PC-3 (cell line): ENCODE measurements around the gene CAPN3. TPM values are rescaled to one million over a fixed set of nuclear protein-coding genes. Genes with fewer than 3 reads are reported as not detected.

Experiments used
- ATAC-seq: fragments of 200-7000 bp; cut with Tn5 transposase; 2 replicates; pipeline ENCODE4 v1.9.1; 2020; ENCODE audit warnings: mild to moderate bottlenecking, moderate library complexity
- Bru-seq: library from RNA; stranded (reverse); fragments of 400-500 nt; gene quantifications from one replicate; lab custom pipeline; 2021; lab: Mats Ljungman, UMichigan
- BruChase-seq, 2 experiments: library from RNA; stranded (reverse); fragments of 400-500 nt; gene quantifications; one replicate each; lab custom pipeline; 2021; lab: Mats Ljungman, UMichigan
- BruUV-seq: library from RNA; stranded (reverse); fragments of 400-500 nt; replicated peaks from 2 replicates; lab custom pipeline; 2021; lab: Mats Ljungman, UMichigan
- CTCF ChIA-PET: fragments of 300-600 bp; sonication (Branson Sonifier 250); formaldehyde crosslinking; loops from one replicate; lab custom pipeline; 2022; ENCODE audit warnings: antibody characterized with exemption; lab: Charles Lee
- POLR2A ChIA-PET: fragments of 300-600 bp; sonication (Branson Sonifier 250); formaldehyde crosslinking; loops from one replicate; lab custom pipeline; 2022; ENCODE audit warnings: antibody characterized with exemption; ENCODE audit not compliant: unreplicated experiment; lab: Charles Lee
- DNase-seq: peaks from one replicate; pipeline ENCODE4 v3.0.0-alpha.2; 2015
- H2AFZ ChIP-seq: fragments of 300-600 bp; sonication (generic); 2 replicates; pipeline ENCODE4 v1.6.0; 2016; ENCODE audit warnings: antibody characterized with exemption, low read length
- H3F3A ChIP-seq: fragments of 300-600 bp; sonication (generic); one replicate; pipeline ENCODE4 v1.6.0; 2017; ENCODE audit warnings: antibody characterized with exemption, low read length, control low read depth, mild to moderate bottlenecking; ENCODE audit not compliant: unreplicated experiment
- H3K27ac ChIP-seq: fragments of 300-600 bp; sonication (generic); 2 replicates; pipeline ENCODE4 v1.5.1; 2016; ENCODE audit warnings: mild to moderate bottlenecking, low read length
- H3K27me3 ChIP-seq: fragments of 300-600 bp; sonication (generic); 2 replicates; pipeline ENCODE4 v1.6.1; 2016; ENCODE audit warnings: low read length, mixed read lengths
- H3K36me3 ChIP-seq: fragments of 300-600 bp; sonication (generic); 2 replicates; pipeline ENCODE4 v1.6.1; 2016; ENCODE audit warnings: low read depth, mixed run types, low read length, mixed read lengths
- H3K4me1 ChIP-seq: fragments of 300-600 bp; sonication (generic); 2 replicates; pipeline ENCODE4 v1.5.1; 2016; ENCODE audit warnings: low read length; ENCODE audit not compliant: insufficient read depth
- H3K4me2 ChIP-seq: fragments of 300-600 bp; sonication (generic); 2 replicates; pipeline ENCODE4 v1.6.0; 2016; ENCODE audit warnings: low read length
- H3K4me3 ChIP-seq: fragments of 300-600 bp; sonication (generic); 2 replicates; pipeline ENCODE4 v1.5.1; 2016; ENCODE audit warnings: mild to moderate bottlenecking, low read length, mixed read lengths
- H3K79me2 ChIP-seq: fragments of 300-600 bp; sonication (generic); 2 replicates; pipeline ENCODE4 v1.6.1; 2017; ENCODE audit warnings: low read length, mixed read lengths
- H3K9ac ChIP-seq: fragments of 300-600 bp; sonication (generic); 2 replicates; pipeline ENCODE4 v1.6.0; 2016; ENCODE audit warnings: mild to moderate bottlenecking, low read length
- H3K9me2 ChIP-seq: fragments of 300-600 bp; sonication (generic); replicated peaks from 2 replicates; pipeline ENCODE4 v1.6.1; 2016; ENCODE audit warnings: mixed run types, low read length, mixed read lengths
- H3K9me3 ChIP-seq: fragments of 300-600 bp; sonication (generic); 2 replicates; pipeline ENCODE4 v1.6.1; 2016; ENCODE audit warnings: low read length, mixed read lengths
- H4K20me1 ChIP-seq: fragments of 300-600 bp; sonication (generic); 2 replicates; pipeline ENCODE4 v1.6.1; 2016; ENCODE audit warnings: low read length, mixed read lengths
- EZH2 ChIP-seq: fragments of 300-600 bp; sonication (generic); IDR thresholded peaks from one replicate; pipeline ENCODE4 v1.6.1; 2017; ENCODE audit warnings: antibody characterized with exemption, mild to moderate bottlenecking, low read length; ENCODE audit not compliant: unreplicated experiment
- EZH2phosphoT487 ChIP-seq: fragments of 300-600 bp; sonication (generic); IDR thresholded peaks from 2 replicates; pipeline ENCODE4 v1.6.1; 2018; ENCODE audit warnings: mild to moderate bottlenecking, antibody characterized with exemption, low read length, borderline replicate concordance
- intact Hi-C: fragments of 100-400 bp; cut with micrococcal nuclease; formaldehyde crosslinking; loops from 2 replicates; pipeline ENCODE4 v1.9.0; 2023
- long read RNA-seq: library from polyadenylated mRNA; unstranded; transcript quantifications from one replicate; pipeline ENCODE4 v2.0.0, GENCODE V29; 2021; ENCODE audit not compliant: unreplicated experiment
- total RNA-seq: library from RNA; depleted of rRNA; stranded (reverse); fragments of >200 nt; gene quantifications from 2 replicates; pipeline ENCODE4 v1.2.3, GENCODE V29; 2014; rRNA removed
- TF ChIP-seq, protein P1 (sequence below): fragments of 300-600 bp; sonication (generic); conservative IDR thresholded peaks from 2 replicates; pipeline ENCODE4 v1.5.1; 2017; ENCODE audit warnings: antibody characterized with exemption, low read depth, mild to moderate bottlenecking, low read length

CAPN3 gene
- 0.40 TPM in 1 of 2 replicates, not detected in the other for total RNA-seq
- percentile 48 among the genes with signal in this experiment for Bru-seq, nascent RNA
- BruChase-seq, experiment 1, labeled RNA remaining after a 6-hour chase: percentile 64 among the genes with signal in this experiment
- percentile 73 among the genes with signal in this experiment for BruChase-seq, experiment 2, labeled RNA remaining after a 2-hour chase
- long read RNA-seq, partial matches to known transcripts: 1 of 1 reads
- long read RNA-seq, other reads (novel, unspliced or antisense): 0 of 1 reads

DNA sequence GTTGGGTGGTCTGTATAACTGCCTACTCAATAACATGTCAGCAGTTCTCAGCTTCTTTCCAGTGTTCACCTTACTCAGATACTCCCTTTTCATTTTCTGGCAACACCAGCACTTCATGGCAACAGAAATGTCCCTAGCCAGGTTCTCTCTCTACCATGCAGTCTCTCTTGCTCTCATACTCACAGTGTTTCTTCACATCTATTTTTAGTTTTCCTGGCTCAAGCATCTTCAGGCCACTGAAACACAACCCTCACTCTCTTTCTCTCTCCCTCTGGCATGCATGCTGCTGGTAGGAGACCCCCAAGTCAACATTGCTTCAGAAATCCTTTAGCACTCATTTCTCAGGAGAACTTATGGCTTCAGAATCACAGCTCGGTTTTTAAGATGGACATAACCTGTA, at the start of gene CAPN3:
Gene CAPN3 (plus strand): TSS at position 253 of the 400 bp plus-strand sequence. CDS start 305 bp downstream, outside the sequence.
- H3K36me3 ChIP-seq: no peaks in the 10 kb centered on the region
- BruUV-seq: no TSS peak
- H3F3A ChIP-seq: no peaks in the 10 kb centered on the region
- H4K20me1 ChIP-seq: no peaks in the 10 kb centered on the region
- no peak within 1 kb of the TSS for H3K4me3 ChIP-seq
- ATAC-seq (no peak), DNase-seq (no peak)
- TF ChIP-seq EZH2phosphoT487: no peak
- TF ChIP-seq EZH2: no peak
- TF ChIP-seq, protein P1, sequence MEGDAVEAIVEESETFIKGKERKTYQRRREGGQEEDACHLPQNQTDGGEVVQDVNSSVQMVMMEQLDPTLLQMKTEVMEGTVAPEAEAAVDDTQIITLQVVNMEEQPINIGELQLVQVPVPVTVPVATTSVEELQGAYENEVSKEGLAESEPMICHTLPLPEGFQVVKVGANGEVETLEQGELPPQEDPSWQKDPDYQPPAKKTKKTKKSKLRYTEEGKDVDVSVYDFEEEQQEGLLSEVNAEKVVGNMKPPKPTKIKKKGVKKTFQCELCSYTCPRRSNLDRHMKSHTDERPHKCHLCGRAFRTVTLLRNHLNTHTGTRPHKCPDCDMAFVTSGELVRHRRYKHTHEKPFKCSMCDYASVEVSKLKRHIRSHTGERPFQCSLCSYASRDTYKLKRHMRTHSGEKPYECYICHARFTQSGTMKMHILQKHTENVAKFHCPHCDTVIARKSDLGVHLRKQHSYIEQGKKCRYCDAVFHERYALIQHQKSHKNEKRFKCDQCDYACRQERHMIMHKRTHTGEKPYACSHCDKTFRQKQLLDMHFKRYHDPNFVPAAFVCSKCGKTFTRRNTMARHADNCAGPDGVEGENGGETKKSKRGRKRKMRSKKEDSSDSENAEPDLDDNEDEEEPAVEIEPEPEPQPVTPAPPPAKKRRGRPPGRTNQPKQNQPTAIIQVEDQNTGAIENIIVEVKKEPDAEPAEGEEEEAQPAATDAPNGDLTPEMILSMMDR: no peak
- H3K9me3 ChIP-seq: no peaks in the 10 kb centered on the region
- no peak within 1 kb of the TSS for H3K27ac ChIP-seq
- CTCF ChIA-PET: no interaction called here
- no peaks in the 10 kb centered on the region for H3K79me2 ChIP-seq
- no peaks in the 10 kb centered on the region for H3K9me2 ChIP-seq
- H3K4me1 ChIP-seq: no peaks in the 10 kb centered on the region
- intact Hi-C loops: no loop called here
- POLR2A ChIA-PET: no interaction called here
- H3K4me2 ChIP-seq: no peak within 1 kb of the TSS
- no peaks in the 10 kb centered on the region for H3K27me3 ChIP-seq
- H2AFZ ChIP-seq: no peak within 1 kb of the TSS
- H3K9ac ChIP-seq: no peak within 1 kb of the TSS

DNA sequence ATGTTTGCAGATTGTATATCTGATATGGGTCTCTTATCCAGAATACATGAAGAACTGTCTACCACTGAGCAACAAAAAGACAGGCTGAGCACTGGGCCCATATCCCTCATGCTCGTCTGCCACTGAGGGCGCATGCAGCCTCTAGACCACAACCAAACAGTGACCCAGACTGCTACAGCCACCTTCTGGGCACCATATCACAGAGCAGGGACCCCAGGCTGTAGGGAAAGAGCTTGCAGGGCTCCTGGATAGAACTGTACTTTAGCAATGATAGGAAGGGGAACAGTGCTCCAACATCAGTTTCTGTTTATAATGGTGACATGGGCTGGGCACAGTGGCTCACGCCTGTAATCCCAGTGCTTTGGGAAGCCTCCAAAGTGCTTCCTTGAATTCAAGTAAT, 45.8 kb upstream of the CAPN3 start:
- CTCF ChIA-PET: interaction anchor here (0.5 kb wide), 1 partner anchor 42 kb away, joined by 4 read pairs; no protein-coding TSS in a partner anchor

More for the DNA sequence above, 45.8 kb upstream of the CAPN3 start:
- H3K9ac ChIP-seq: no peak overlapping the region
- H3K4me3 ChIP-seq: no peak overlapping the region
- no peak overlapping the region for H3K4me2 ChIP-seq
- no peak overlapping the region for H2AFZ ChIP-seq
- H3K27me3 ChIP-seq: no peaks in the 10 kb centered on the region
- no peaks in the 10 kb centered on the region for H3K9me2 ChIP-seq
- no peak for ATAC-seq
- no peaks in the 10 kb centered on the region for H3K9me3 ChIP-seq
- H4K20me1 ChIP-seq: no peaks in the 10 kb centered on the region
- H3F3A ChIP-seq: no peaks in the 10 kb centered on the region
- H3K79me2 ChIP-seq: no peaks in the 10 kb centered on the region
- BruUV-seq: no TSS peak
- H3K27ac ChIP-seq: no peak overlapping the region
- no peaks in the 10 kb centered on the region for H3K4me1 ChIP-seq
- intact Hi-C loops: no loop called here
- POLR2A ChIA-PET: interaction anchor here (0.5 to 0.7 kb wide), 2 partner anchors 19 to 105 kb away, joined by 3 read pairs; partner anchors contain the start of gene VPS39
- TF ChIP-seq, protein P1: no peak
- no peak for TF ChIP-seq EZH2
- no peak for TF ChIP-seq EZH2phosphoT487
- H3K36me3 ChIP-seq: no peaks in the 10 kb centered on the region; the same call in 1 of the 2 replicates
- no peak for DNase-seq
